GM20431 (cell line): ENCODE results near the gene PDE8B.

Experiments
- in situ Hi-C: fragments of 300-500 bp; cut with MseI, MboI; formaldehyde crosslinking; loops from one replicate; pipeline ENCODE4 v1.15.0; 2020; ENCODE audit warnings: low sequenced_read_pairs; ENCODE audit not compliant: unreplicated experiment

PDE8B gene

GRCh38 chr5:77182367-77182766 is 28.1 kb upstream of the PDE8B start:
- in situ Hi-C loops: no loop called here

GRCh38 chr5:77186652-77187370 is 23.7 kb upstream of the PDE8B start:
- in situ Hi-C loops: no loop called here

GRCh38 chr5:77189421-77189820 is 21.1 kb upstream of the PDE8B start:
- in situ Hi-C loops: no loop called here

- in situ Hi-C loops: no loop called here
Measured at GRCh38 chr5:77192441-77193050, 17.9 kb upstream of the PDE8B start.

- in situ Hi-C loops: no loop called here
Measured at GRCh38 chr5:77194762-77195161, 15.7 kb upstream of the PDE8B start.

- in situ Hi-C loops: no loop called here
Measured at GRCh38 chr5:77197840-77198554, 12.5 kb upstream of the PDE8B start.

GRCh38 chr5:77200663-77201062 is 9.8 kb upstream of the PDE8B start:
- in situ Hi-C loops: no loop called here

- in situ Hi-C loops: no loop called here
Measured at GRCh38 chr5:77202145-77202544, 8.3 kb upstream of the PDE8B start.

- in situ Hi-C loops: no loop called here
Measured at GRCh38 chr5:77204967-77205366, 5.5 kb upstream of the PDE8B start.

GRCh38 chr5:77208507-77209163 is 1.8 kb upstream of the PDE8B start:
- in situ Hi-C loops: no loop called here

- in situ Hi-C loops: no loop called here
Measured at GRCh38 chr5:77209495-77210090, 887 bp upstream of the PDE8B start.

GRCh38 chr5:77210964-77211690 is 647 bp downstream of the PDE8B start:
- in situ Hi-C loops: no loop called here

- in situ Hi-C loops: no loop called here
Measured at GRCh38 chr5:77211691-77212047, 1.2 kb downstream of the PDE8B start.

- in situ Hi-C loops: no loop called here
Measured at GRCh38 chr5:77213601-77214000, 3.1 kb downstream of the PDE8B start.

GRCh38 chr5:77214151-77214550 is 3.7 kb downstream of the PDE8B start:
- in situ Hi-C loops: no loop called here

GRCh38 chr5:77218263-77218662 is 7.8 kb downstream of the PDE8B start:
- in situ Hi-C loops: no loop called here

GRCh38 chr5:77221115-77221514 is 10.6 kb downstream of the PDE8B start:
- in situ Hi-C loops: no loop called here

- in situ Hi-C loops: no loop called here
Measured at GRCh38 chr5:77222722-77223121, 12.2 kb downstream of the PDE8B start.

- in situ Hi-C loops: no loop called here
Measured at GRCh38 chr5:77223653-77224052, 13.2 kb downstream of the PDE8B start.
